HEK293 (cell line): ENCODE data around the gene TH.

ENCODE experiments used
- ZNF416 ChIP-seq: fragments of 450-650 bp; formaldehyde crosslinking; IDR thresholded peaks from 2 replicates; pipeline ENCODE4 v1.5.1; 2016; ENCODE audit warnings: missing biosample characterization, missing genetic modification characterization
- TF ChIP-seq, protein P1 (sequence below): sonication (generic); formaldehyde crosslinking; IDR thresholded peaks from 2 replicates; pipeline ENCODE4 v1.8.1; 2022; ENCODE audit warnings: mild to moderate bottlenecking, moderate library complexity, missing genetic modification reagents
- TF ChIP-seq, protein P2 (sequence below): fragments of 450-650 bp; formaldehyde crosslinking; IDR thresholded peaks from 2 replicates; pipeline ENCODE4 v1.5.1; 2016; ENCODE audit warnings: missing biosample characterization, missing genetic modification characterization

DNA sequence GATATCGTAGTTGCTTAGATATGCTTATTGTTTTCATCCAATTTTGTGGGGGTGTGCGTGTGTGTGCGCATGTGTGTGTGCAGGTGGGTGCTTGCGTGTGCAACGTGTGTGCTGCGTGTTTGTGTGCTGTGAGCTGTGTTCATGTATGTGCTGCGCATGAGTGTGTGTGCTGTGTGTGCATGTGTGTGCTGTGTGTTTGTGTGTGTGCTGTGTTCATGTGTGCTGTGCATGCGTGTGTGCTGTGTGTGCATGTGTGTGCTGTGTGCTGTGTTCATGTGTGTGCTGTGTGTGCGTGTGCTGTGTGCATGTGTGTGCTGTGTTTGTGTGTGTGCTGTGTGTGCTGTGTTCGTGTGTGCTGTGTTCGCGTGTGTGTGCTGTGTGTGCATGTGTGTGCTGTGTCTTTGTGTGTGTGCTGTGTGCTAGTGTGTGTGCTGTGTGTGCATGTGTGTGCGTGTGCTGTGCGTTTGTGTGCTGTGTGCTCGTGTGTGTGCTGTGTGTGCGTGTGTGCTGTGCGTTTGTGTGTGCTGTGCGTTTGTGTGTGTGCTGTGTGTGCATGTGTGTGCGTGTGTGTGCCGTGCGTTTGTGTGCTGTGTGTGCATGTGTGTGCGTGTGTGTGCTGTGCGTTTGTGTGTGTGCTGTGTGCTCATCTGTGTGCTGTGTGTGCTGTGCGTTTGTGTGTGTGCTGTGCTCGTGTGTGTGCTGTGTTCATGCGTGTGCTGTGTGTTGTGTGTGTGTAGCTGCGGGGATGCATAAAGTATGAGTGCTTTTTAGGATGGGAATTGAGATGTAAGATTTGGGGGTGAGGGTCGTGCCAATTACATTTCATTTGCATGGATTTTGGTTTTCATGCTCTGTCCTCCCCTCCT, 40.0 kb downstream of the TH start:
- TF ChIP-seq, protein P1, sequence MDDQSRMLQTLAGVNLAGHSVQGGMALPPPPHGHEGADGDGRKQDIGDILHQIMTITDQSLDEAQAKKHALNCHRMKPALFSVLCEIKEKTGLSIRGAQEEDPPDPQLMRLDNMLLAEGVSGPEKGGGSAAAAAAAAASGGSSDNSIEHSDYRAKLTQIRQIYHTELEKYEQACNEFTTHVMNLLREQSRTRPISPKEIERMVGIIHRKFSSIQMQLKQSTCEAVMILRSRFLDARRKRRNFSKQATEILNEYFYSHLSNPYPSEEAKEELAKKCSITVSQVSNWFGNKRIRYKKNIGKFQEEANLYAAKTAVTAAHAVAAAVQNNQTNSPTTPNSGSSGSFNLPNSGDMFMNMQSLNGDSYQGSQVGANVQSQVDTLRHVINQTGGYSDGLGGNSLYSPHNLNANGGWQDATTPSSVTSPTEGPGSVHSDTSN (CRISPR knock-in tag): no peak
- no peak for TF ChIP-seq ZNF416 (tag by site-specific recombination)
- TF ChIP-seq, protein P2, sequence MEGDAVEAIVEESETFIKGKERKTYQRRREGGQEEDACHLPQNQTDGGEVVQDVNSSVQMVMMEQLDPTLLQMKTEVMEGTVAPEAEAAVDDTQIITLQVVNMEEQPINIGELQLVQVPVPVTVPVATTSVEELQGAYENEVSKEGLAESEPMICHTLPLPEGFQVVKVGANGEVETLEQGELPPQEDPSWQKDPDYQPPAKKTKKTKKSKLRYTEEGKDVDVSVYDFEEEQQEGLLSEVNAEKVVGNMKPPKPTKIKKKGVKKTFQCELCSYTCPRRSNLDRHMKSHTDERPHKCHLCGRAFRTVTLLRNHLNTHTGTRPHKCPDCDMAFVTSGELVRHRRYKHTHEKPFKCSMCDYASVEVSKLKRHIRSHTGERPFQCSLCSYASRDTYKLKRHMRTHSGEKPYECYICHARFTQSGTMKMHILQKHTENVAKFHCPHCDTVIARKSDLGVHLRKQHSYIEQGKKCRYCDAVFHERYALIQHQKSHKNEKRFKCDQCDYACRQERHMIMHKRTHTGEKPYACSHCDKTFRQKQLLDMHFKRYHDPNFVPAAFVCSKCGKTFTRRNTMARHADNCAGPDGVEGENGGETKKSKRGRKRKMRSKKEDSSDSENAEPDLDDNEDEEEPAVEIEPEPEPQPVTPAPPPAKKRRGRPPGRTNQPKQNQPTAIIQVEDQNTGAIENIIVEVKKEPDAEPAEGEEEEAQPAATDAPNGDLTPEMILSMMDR (tag by site-specific recombination): no peak
